ENCODE measurements around the gene SYTL3. TPM values are rescaled to one million over a fixed set of nuclear protein-coding genes. Genes with fewer than 3 reads are reported as not detected.

The SYTL3 gene
- polyA plus RNA-seq, 1 of the 3 experiments (the other 2 are of a cell fraction): 2.3 TPM

- ChIA-PET POLR2A (no interaction called here), CTCF (interaction anchor here (0.8 to 1.1 kb wide), 3 partner anchors 31 to 186 kb away, joined by 3 read pairs; no protein-coding TSS in a partner anchor)
- Histone ChIP-seq H4K20me1 (ENCODE audit: insufficient read depth) (peaks cover 5% of the 10 kb centered on the region; the same call in 1 of the 2 replicates), H3K9ac (no peak overlapping the region), H3K27me3 (ENCODE audit: insufficient read depth) (no peaks in the 10 kb centered on the region), H3K79me2 (ENCODE audit: insufficient read depth) (peaks cover 31% of the 10 kb centered on the region), H3K4me1 (ENCODE audit: control insufficient read depth in 1 of 2, insufficient read depth in 2 of 2, low read depth in 1 of 2, low read length in 1 of 2) (peaks cover 0 to 2% of the 10 kb centered on the region in 2 experiments; a peak in 1 of 4 replicates), H3K9me3 (no peaks in the 10 kb centered on the region), H3F3A (replicated peaks; ENCODE audit: insufficient read depth) (peaks cover 3% of the 10 kb centered on the region), H3K9me2 (no peaks in the 10 kb centered on the region), H3K27ac (ENCODE audit: low read depth in 2 of 2, low read length in 1 of 2) (no peak overlapping the region), H3K4me3 (ENCODE audit: low read depth in 2 of 2, low read length in 1 of 2) (no peak overlapping the region), H3K4me2 (no peak overlapping the region), H2AFZ (ENCODE audit: low read depth) (no peak overlapping the region), H3K36me3 (replicated peaks in 1 of 2; ENCODE audit: control insufficient read depth in 1 of 2, insufficient read depth in 2 of 2, low read length in 1 of 2) (peaks cover 34 to 54% of the 10 kb centered on the region in 2 experiments)
- DNase-seq: no peak
- TF ChIP-seq ZBTB33 (IDR thresholded peaks at IDR 0.05; ENCODE audit: borderline replicate concordance, low read depth) (no peak), EZH2phosphoT487 (IDR thresholded peaks at IDR 0.05; ENCODE audit: borderline replicate concordance, low read depth) (no peak), RAD21 (IDR thresholded peaks at IDR 0.05; ENCODE audit: low read length) (no peak), GABPA (IDR thresholded peaks at IDR 0.05; ENCODE audit: low read depth) (no peak), FOXM1 (IDR thresholded peaks at IDR 0.05; ENCODE audit: low read depth) (no peak), CHD2 (IDR thresholded peaks at IDR 0.05; ENCODE audit: low read length, partially characterized antibody) (no peak), SMC3 (IDR thresholded peaks at IDR 0.05; ENCODE audit: low read depth, low read length) (no peak), GATA2 (CRISPR knock-in tag; IDR thresholded peaks at IDR 0.05) (no peak), NFIC (IDR thresholded peaks at IDR 0.05; ENCODE audit: borderline replicate concordance) (no peak), MAX (IDR thresholded peaks at IDR 0.05; ENCODE audit: low read depth) (no peak), TAF1 (IDR thresholded peaks at IDR 0.05; ENCODE audit: borderline replicate concordance, low read depth, low read length) (no peak), RXRA (IDR thresholded peaks at IDR 0.05; ENCODE audit: borderline replicate concordance, low read depth) (no peak), IRF3 (IDR thresholded peaks at IDR 0.05; ENCODE audit: low read depth, low read length) (no peak), EP300 (IDR thresholded peaks at IDR 0.05; ENCODE audit: borderline replicate concordance in 1 of 2, low read depth in 1 of 2, low read length in 1 of 2) (no peak), CTCF (IDR thresholded peaks at IDR 0.05) (no peak), JUND (IDR thresholded peaks at IDR 0.05) (no peak), NRF1 (IDR thresholded peaks at IDR 0.05; ENCODE audit: low read depth, low read length) (no peak), RCOR1 (IDR thresholded peaks at IDR 0.05; ENCODE audit: low read length) (no peak), POLR2AphosphoS5 (IDR thresholded peaks at IDR 0.05; ENCODE audit: low read depth, low read length) (no peak), RFX5 (IDR thresholded peaks at IDR 0.05; ENCODE audit: low read length) (no peak)
- WGBS (ENCODE audit: low lambda C conversion rate): 88% methylated on average over 6 of the region's 6 CpGs
These were observed 136.9 kb downstream of the SYTL3 start for GRCh38 chr6:158786645-158787304.
